GM12875 (cell line): Measurements from ENCODE around the gene RAB6B.
A peak's percentile ranks its signal among the peaks of the same experiment; 100 is the strongest.

Experiments used
- H3K4me3 ChIP-seq: one replicate; pipeline ENCODE4 v1.5.1; 2011; ENCODE audit warnings: low read depth, low read length, control low read depth
- CTCF ChIP-seq: IDR thresholded peaks from 2 replicates; pipeline ENCODE4 v1.5.1; 2011; ENCODE audit warnings: low read depth, mild to moderate bottlenecking, control low read depth, inconsistent platforms, low read length, moderate library complexity, borderline replicate concordance; ENCODE audit not compliant: insufficient read depth

The RAB6B gene

GRCh38 chr3:133821767-133822638 lies 73.7 kb downstream of the RAB6B start:
- TF ChIP-seq CTCF: peak; percentile 14; the same call in 1 of the 2 replicates
- H3K4me3 ChIP-seq: no peak overlapping the region

GRCh38 chr3:133820889-133821675 lies 74.6 kb downstream of the RAB6B start:
- TF ChIP-seq CTCF: no peak
- H3K4me3 ChIP-seq: no peak overlapping the region

- H3K4me3 ChIP-seq: no peak overlapping the region
- no peak for TF ChIP-seq CTCF
These were observed 75.6 kb downstream of the RAB6B start for GRCh38 chr3:133820129-133820528.

- no peak overlapping the region for H3K4me3 ChIP-seq
- TF ChIP-seq CTCF: no peak
These were observed 80.3 kb downstream of the RAB6B start for GRCh38 chr3:133815386-133815785.

- TF ChIP-seq CTCF: no peak
- H3K4me3 ChIP-seq: no peak overlapping the region
These were observed 82.8 kb downstream of the RAB6B start for GRCh38 chr3:133812872-133813271.

GRCh38 chr3:133805702-133806475 lies 89.8 kb downstream of the RAB6B start, which contains the start of gene SRPRB:
SRPRB (plus strand) TSS chr3:133805815; CDS start chr3:133805849, 34 bp downstream.
- H3K4me3 ChIP-seq: peak within 1 kb of the TSS; percentile 75
- TF ChIP-seq CTCF: no peak
